ENCODE results near the gene RFTN1. TPM values are rescaled to one million over a fixed set of nuclear protein-coding genes. Genes with fewer than 3 reads are reported as not detected.

Gene RFTN1
- total and polyA plus RNA-seq, 7 donors = 10.9 to 26.4 (median 22.2) TPM

- Histone ChIP-seq H3K9me3 (no peaks in the 10 kb centered on the region), H3K36me3 (no peaks in the 10 kb centered on the region), H3K4me1 (peaks cover 0 to 6% (median 3%) of the 10 kb centered on the region in 4 donors), H3K27me3 (no peaks in the 10 kb centered on the region), H3K4me3 (no peak overlapping the region), H3K27ac (no peak overlapping the region)
- TF ChIP-seq POLR2A (IDR thresholded peaks at IDR 0.05) (no peak), CTCF (IDR thresholded peaks at IDR 0.05) (no peak), EP300 (IDR thresholded peaks at IDR 0.05) (no peak), POLR2AphosphoS5 (IDR thresholded peaks at IDR 0.05) (no peak)
- DNase-seq = no peak
- 92% methylated on average over 4 of the region's 4 CpGs for WGBS, 2 donors
- intact Hi-C loops (cut with DNase I) = no loop called here
Observed at GRCh38 chr3:16547561-16548357, 34.3 kb upstream of the RFTN1 start.

GRCh38 chr3:16546186-16547010, 32.9 kb upstream of the RFTN1 start:
- intact Hi-C loops (cut with DNase I) = no loop called here
- H3K27me3 ChIP-seq = no peaks in the 10 kb centered on the region
- DNase-seq = no peak
- no peaks in the 10 kb centered on the region for H3K36me3 ChIP-seq
- H3K4me3 ChIP-seq = no peak overlapping the region
- H3K27ac ChIP-seq = peak overlapping the region in 1 of 4 donors; percentile 49
- 83 to 88% methylated on average over 12 of the region's 12 CpGs for WGBS, 2 donors
- no peak for TF ChIP-seq EP300 (IDR thresholded peaks at IDR 0.05)
- TF ChIP-seq POLR2AphosphoS5 (IDR thresholded peaks at IDR 0.05) = no peak
- TF ChIP-seq POLR2A (IDR thresholded peaks at IDR 0.05) = no peak
- TF ChIP-seq CTCF (IDR thresholded peaks at IDR 0.05) = no peak
- no peaks in the 10 kb centered on the region for H3K9me3 ChIP-seq
- H3K4me1 ChIP-seq = peaks cover 0 to 6% (median 3%) of the 10 kb centered on the region in 4 donors

- Histone ChIP-seq H3K27me3 (no peaks in the 10 kb centered on the region), H3K27ac (peak overlapping the region in 1 of 4 donors; percentile 49), H3K36me3 (no peaks in the 10 kb centered on the region), H3K4me3 (no peak overlapping the region), H3K4me1 (peaks cover 0 to 5% (median 2%) of the 10 kb centered on the region in 4 donors), H3K9me3 (no peaks in the 10 kb centered on the region)
- intact Hi-C loops (cut with DNase I) = no loop called here
- WGBS, 2 donors = 69 to 85% methylated on average over 10 of the region's 10 CpGs
- no peak for DNase-seq
- TF ChIP-seq EP300 (IDR thresholded peaks at IDR 0.05) = peak in 1 of 4 donors; percentile 51
- no peak for TF ChIP-seq POLR2A (IDR thresholded peaks at IDR 0.05)
Observed at GRCh38 chr3:16545413-16546185, 32.1 kb upstream of the RFTN1 start.

GRCh38 chr3:16543242-16543864, 29.9 kb upstream of the RFTN1 start:
- intact Hi-C loops (cut with DNase I) = no loop called here
- TF ChIP-seq POLR2A (IDR thresholded peaks at IDR 0.05) (no peak), EP300 (IDR thresholded peaks at IDR 0.05) (no peak), POLR2AphosphoS5 (IDR thresholded peaks at IDR 0.05) (no peak), CTCF (IDR thresholded peaks at IDR 0.05) (no peak)
- H3K27me3 ChIP-seq = no peaks in the 10 kb centered on the region
- H3K9me3 ChIP-seq = no peaks in the 10 kb centered on the region
- no peak overlapping the region for H3K4me3 ChIP-seq
- H3K27ac ChIP-seq = no peak overlapping the region
- 77 to 88% methylated on average over 6 of the region's 6 CpGs for WGBS, 2 donors
- no peaks in the 10 kb centered on the region for H3K4me1 ChIP-seq
- H3K36me3 ChIP-seq = no peaks in the 10 kb centered on the region
- DNase-seq = no peak

All from sigmoid colon (tissue), 7 donors.